Measurements from ENCODE around the gene XBP1.
A peak's percentile ranks its signal among the peaks of the same experiment; 100 is the strongest.
"Not testable (repeated sequence)": the region's sequence is repeated elsewhere in the genome, so short reads cannot be mapped to it uniquely, and the experiment has no call there.

XBP1 gene

GRCh38 chr22:28791841-28792490 is 8.4 kb downstream of the XBP1 start:
- no peak for DNase-seq (ENCODE audit: low read depth)

DNA sequence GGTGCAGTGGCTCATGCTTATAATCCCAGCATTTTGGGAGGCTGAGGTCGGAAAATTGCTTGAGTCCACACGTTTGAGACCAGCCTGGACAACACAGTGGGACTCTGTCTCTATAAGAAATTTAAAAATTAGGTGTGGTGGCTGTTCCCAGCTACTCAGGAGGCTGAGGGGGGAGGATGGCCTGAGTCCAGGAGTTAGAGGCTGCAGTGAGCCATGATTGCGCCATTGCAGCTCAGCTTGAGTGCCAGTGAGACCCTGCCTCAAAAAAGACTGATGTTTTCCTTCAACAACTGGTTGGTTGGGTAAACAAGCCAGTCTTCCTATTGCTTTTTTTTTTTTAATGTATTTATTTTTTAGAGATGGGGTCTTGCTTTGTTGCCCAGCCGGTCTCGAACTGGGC is 9.2 kb downstream of the XBP1 start:
- DNase-seq (ENCODE audit: low read depth) = no peak

GRCh38 chr22:28788601-28789000 is 11.8 kb downstream of the XBP1 start:
- no peak for DNase-seq (ENCODE audit: low read depth)

DNA sequence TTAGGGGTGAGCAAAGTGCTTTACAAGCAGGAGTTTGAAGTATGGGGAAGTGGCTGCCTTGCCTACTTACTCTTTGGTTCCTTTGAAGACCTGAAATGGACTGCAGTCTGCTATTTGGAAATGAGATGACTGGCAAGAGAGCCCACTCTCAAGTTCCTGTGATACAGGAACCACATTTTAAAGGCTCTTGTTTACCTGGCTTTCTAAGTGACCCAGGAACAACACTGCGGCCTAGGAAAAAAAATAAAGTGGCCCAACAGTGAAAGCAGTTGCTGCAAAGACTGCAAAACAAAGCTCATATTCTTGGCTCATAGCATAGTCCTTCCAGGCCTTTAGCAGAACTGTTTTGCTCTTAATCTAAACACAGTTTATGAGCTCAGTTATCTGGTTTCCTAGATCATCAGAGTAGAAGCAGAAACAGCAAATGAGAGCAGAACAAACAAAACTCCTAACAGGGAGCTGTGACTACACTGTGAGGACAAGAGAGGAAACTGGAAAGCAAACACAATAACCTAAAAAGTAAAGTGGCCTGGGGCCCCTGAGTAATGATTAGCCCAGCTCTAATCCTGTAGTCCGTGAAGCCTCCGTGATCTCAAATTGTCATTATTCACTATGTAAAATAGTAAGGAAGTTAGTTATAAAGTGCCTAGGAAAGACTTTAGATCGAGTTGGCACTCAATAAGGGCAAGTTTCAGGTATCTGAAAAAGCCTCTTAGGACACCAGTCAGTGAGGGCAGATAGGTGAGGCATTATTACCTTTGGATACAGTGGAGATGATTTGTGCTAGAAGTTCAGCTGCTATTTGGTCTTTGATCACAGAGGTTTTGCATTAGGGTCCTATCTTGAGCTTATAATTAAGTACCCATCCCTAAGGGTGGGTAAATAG is 16.3 kb downstream of the XBP1 start:
- no peak for DNase-seq (ENCODE audit: low read depth)

DNA sequence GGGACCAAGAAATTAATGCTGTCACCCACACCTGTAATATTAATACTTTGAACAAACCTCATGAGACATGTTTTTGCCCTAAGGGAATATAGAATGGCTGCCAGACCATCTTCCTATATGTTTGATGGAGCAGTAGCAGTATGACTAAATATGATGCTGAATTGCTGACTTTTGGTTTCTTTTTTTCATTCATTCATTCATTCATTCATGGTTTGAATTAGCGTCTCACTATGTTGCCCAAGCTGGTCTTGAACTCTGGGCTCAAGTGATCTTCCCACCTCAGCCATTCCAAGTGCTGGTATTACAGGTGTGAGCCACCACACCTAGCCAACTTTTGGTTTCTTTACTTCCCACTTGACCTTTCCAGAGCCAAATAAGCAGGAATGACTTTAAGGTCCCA is 20.1 kb downstream of the XBP1 start:
- DNase-seq (ENCODE audit: low read depth) = no peak

DNA sequence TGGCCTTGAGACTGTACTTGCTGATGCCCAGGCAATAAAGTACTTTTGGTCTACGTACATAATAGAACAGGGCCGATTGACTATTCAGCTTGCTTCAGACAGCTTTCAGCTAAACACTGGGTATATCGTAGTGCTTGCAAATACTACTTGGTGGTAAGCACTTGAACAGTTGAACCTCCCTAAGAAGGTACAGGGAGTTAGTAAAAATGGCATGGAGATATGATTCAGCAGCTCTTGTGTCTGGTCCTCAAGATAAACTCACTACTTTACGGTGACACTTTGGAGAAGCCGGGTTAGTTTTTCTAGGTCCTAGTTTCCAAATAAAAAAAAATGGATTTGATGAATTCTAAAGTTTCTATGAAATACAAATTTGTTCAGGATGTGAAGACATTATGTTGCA is 20.5 kb downstream of the XBP1 start:
- no peak for DNase-seq (ENCODE audit: low read depth)

DNA sequence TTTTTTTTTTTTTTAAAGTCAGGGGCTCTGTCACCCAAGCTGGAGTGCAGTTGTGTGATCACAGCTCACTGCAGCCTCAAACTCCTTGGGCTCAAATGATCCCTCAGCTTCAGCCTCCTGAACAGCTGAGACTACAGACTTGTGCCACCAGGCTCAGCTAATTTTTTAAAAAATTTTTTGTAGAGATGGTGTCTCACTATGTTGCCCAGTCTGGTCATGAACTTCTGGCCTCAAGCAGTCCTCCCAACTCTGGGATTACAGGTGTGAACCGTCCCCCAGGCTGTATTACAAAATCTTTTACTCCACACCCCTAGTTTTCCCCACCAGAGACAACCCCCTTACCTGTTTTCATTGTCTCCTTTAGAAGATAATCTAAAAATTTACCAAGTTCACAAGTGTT is 26.0 kb downstream of the XBP1 start:
- DNase-seq (ENCODE audit: low read depth) = no peak

DNA sequence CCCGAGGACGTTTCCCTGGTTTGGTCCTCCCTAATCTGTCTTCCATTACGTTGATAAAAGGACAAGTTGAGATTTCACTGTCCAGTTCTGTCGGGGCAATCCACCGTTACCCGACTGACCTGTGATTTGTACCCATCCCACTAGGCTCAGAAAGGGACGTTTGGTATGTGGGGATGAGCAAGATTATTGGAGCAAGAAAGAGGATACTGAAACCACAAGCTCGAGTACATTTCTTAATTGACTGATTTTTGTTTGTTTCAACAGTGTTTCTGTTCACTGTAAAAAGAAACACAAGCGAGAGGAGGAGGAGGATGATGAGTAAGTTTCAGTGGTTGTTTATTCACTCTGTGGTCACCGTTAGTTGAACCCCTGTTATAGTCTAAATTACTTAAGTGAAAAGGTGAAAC is 26.9 kb downstream of the XBP1 start:
- DNase-seq (ENCODE audit: low read depth) = no peak

- DNase-seq (ENCODE audit: low read depth) = peak; percentile 95
These were observed 27.5 kb downstream of the XBP1 start, which contains the start of gene CCDC117 for GRCh38 chr22:28772633-28773460. Gene CCDC117 (plus strand): TSS chr22:28772695. CDS start chr22:28772850, 155 bp downstream.

DNA sequence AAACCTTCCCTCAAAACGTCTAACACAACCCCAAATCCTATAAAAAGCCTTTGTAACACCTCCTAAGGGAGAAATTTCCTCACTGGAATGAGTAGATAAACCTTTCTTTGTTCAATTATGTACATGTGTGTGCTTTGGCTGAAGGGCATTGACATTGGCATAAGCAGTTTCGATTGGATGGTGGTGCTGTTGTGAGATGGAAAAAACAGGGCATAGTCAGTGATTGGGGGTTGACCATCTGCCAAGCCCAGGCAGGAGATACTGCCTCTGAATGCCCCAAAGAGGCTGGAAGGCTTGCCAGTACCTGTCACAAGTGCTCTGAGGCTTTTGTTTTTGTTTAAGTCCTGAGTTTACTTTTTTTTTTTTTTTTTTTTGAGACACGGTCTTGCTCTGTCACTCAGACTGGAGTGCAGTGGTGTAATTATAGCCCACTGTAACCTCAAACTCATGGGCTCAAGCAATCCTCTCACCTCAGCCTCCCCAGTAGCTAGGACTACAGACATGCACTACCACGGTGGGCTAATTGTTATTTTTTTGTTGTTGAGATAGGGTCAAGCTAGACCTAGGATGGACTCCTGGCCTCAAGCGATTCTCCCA is 29.1 kb downstream of the XBP1 start:
- DNase-seq (ENCODE audit: low read depth) = no peak

DNA sequence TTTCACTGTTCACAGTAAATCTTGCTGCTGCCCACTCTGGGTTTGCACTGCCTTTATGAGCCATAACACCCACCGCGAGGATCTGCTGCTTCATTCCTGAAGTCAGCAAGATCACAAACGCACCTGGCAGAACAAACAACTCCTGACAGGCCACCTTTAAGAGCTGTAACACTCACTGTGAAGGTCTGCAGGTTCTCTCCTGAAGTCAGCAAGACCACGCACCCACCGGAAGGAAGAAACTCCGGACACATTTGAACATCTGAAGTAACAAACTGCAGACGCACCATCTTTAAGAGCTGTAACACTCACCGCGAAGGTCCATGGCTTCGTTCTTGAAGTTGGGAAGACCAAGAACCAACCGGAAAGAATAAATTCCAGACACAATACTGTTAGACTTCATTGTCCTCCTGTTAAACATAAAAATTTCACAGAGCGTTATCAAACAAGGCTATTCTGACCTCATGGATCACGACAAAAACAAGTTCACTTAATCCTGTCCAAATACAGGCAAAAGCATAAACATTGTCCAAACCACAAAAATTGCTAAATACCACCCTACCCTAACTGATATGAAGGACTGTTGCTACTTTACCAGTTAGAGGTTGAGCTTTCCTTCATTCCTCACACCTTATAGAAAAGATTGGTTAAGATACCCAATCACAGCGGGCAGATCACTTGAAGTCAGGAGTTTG is 30.8 kb downstream of the XBP1 start:
- DNase-seq (ENCODE audit: low read depth) = no peak

- DNase-seq (ENCODE audit: low read depth) = no peak
These were observed 31.5 kb downstream of the XBP1 start for GRCh38 chr22:28768701-28769393.

- DNase-seq (ENCODE audit: low read depth) = no peak
These were observed 33.7 kb downstream of the XBP1 start for GRCh38 chr22:28766628-28767027.

- DNase-seq (ENCODE audit: low read depth) = not testable (repeated sequence)
These were observed 38.4 kb downstream of the XBP1 start for GRCh38 chr22:28762000-28762399.

DNA sequence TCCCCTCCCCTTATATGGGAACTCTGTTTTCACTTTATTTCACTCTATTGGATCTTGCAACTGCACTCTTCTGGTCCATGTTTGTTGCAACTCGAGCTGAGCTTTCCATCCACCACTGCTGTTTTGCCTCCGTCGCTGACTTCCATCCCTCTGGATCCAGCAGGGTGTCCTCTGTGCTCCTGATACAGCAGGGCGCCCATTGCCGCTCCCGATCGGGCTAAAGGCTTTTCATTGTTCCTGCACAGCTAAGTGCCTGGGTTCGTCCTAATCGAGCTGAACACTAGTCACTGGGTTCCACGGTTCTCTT is 39.0 kb downstream of the XBP1 start:
- DNase-seq (ENCODE audit: low read depth) = no peak

DNA sequence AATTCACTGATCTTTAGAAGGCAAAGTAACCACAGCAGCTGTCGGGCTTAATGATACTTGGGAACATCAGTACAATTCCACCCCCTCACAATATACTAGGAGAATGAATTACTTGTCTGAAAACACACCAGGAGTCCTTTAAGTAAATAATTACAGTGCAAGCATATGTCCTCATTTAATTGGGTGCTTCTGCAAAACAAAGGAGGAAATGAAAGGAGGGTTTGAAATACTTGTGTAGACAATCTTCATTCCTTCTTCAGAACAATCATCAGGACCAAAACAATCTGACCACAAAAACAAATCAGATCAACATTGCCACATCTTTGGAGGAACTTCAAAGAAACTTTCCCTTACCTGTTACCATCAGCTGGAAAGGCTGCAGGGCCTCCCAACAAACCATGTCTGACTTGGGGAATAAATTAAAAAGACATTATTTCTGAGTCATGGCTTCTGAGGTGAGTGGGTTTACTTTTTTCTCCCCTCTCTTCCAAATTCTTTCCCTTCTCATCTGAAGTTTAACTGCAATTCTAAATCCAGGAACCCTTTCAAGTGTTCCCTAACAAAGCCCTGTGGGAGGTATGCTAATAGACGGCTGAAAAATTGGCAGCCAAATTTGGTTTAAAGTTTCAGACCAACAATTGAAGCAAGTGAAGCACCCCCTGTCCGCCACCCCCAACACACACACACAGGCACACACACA is 40.4 kb downstream of the XBP1 start:
- DNase-seq (ENCODE audit: low read depth) = no peak

DNA sequence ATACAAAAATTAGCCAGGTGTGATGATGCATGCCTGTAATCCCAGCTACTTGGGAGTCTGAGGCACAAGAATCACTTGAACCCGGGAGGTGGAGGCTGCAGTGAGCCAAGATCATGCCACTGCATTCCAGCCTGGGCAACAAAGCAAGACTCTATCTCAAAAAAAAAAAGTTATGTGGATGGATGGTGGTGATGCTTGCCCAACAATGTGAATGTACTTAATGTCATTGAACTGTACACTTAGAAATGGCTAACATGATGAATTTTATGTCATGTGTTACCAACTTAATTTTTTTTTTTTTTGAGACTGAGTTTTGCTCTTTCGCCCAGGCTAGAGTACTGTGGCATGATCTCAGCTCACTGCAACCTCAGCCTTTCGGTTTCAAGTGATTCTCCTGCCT is 45.9 kb downstream of the XBP1 start:
- DNase-seq (ENCODE audit: low read depth) = not testable (repeated sequence)

GRCh38 chr22:28750471-28750881 is 49.9 kb downstream of the XBP1 start:
- DNase-seq (ENCODE audit: low read depth) = peak; percentile 67
